ENCODE measurements around the gene RUNX3.

The RUNX3 gene

GRCh38 chr1:24860841-24861240 lies 69.2 kb downstream of the RUNX3 start:
- DNase-seq, result no peak

GRCh38 chr1:24859063-24860010 lies 70.7 kb downstream of the RUNX3 start:
- DNase-seq, result no peak

- no peak for DNase-seq
Observed at GRCh38 chr1:24858277-24858676, 71.8 kb downstream of the RUNX3 start.

GRCh38 chr1:24857507-24858133 lies 72.5 kb downstream of the RUNX3 start:
- no peak for DNase-seq

- DNase-seq, result no peak
Observed at GRCh38 chr1:24856787-24857506, 73.1 kb downstream of the RUNX3 start.

GRCh38 chr1:24855474-24855873 lies 74.6 kb downstream of the RUNX3 start:
- no peak for DNase-seq

- no peak for DNase-seq
Observed at GRCh38 chr1:24853649-24854048, 76.4 kb downstream of the RUNX3 start.

- DNase-seq, result no peak
Observed at GRCh38 chr1:24850328-24850920, 79.7 kb downstream of the RUNX3 start.

- DNase-seq, result no peak
Observed at GRCh38 chr1:24849672-24850295, 80.3 kb downstream of the RUNX3 start.

Measured in cerebellar nuclear complex (tissue), 1 donor.